ENCODE measurements around the gene IL2RA. TPM values are rescaled to one million over a fixed set of nuclear protein-coding genes. Genes with fewer than 3 reads are reported as not detected.
"Not testable (repeated sequence)": the region's sequence is repeated elsewhere in the genome, so short reads cannot be mapped to it uniquely, and the experiment has no call there.

Gene IL2RA
- total and polyA plus RNA-seq, 2 donors (not counting 3 experiments of a cell fraction or from before 2014, with no cell fraction given): not detected

GRCh38 chr10:6107616-6108015, 45.4 kb upstream of the IL2RA start:
- H3K9me3 ChIP-seq (replicated peaks; ENCODE audit: control insufficient read depth, insufficient read depth, low read length); H3K4me2 ChIP-seq (ENCODE audit: insufficient read depth, low read length); dilution Hi-C loops (cut with MboI; ENCODE audit: extremely low pct_ligation_motif_present, low sequenced_read_pairs); FAIRE-seq; H3K9ac ChIP-seq (replicated peaks; ENCODE audit: extremely low read depth, insufficient read depth, low read length); H3K27me3 ChIP-seq (ENCODE audit: control insufficient read depth in 2 of 2, insufficient read depth in 2 of 2, low read length in 2 of 2); H4K20me1 ChIP-seq (replicated peaks; ENCODE audit: control insufficient read depth, extremely low read depth, insufficient read depth, low read length); intact Hi-C loops (cut with micrococcal nuclease); BruUV-seq (replicated peaks); H3K4me1 ChIP-seq (ENCODE audit: control insufficient read depth, extremely low read depth, insufficient read depth, low read length); H3K9me1 ChIP-seq (replicated peaks; ENCODE audit: control insufficient read depth, extremely low read depth, insufficient read depth, low read length); H3K27ac ChIP-seq (ENCODE audit: insufficient read depth, low read depth, low read length); H2AFZ ChIP-seq (ENCODE audit: low read depth, low read length); POLR2A ChIA-PET; H3K4me3 ChIP-seq (replicated peaks in 1 of 3; ENCODE audit: insufficient read depth in 1 of 3, low read depth in 1 of 3, low read length in 3 of 3); DNase-seq (ENCODE audit: low read depth, low spot score): not testable (repeated sequence)
- peaks cover 19 to 41% of the 10 kb centered on the region in 2 experiments for H3K36me3 ChIP-seq (ENCODE audit: control insufficient read depth in 2 of 2, extremely low read depth in 1 of 2, insufficient read depth in 2 of 2, low read length in 2 of 2)
- H3K79me2 ChIP-seq (ENCODE audit: control insufficient read depth, insufficient read depth, low read length): peaks cover 37% of the 10 kb centered on the region
- CTCF ChIA-PET: interaction anchor here (1.1 to 5.4 kb wide), 3 partner anchors 12 to 298 kb away, joined by 3 to 74 read pairs (median 5); no protein-coding TSS in a partner anchor

GRCh38 chr10:6103591-6103990, 41.4 kb upstream of the IL2RA start:
- Histone ChIP-seq H4K20me1 (replicated peaks; ENCODE audit: control insufficient read depth, extremely low read depth, insufficient read depth, low read length) (peaks cover 6% of the 10 kb centered on the region), H3K27ac (ENCODE audit: insufficient read depth, low read depth, low read length) (no peak overlapping the region), H3K9ac (replicated peaks; ENCODE audit: extremely low read depth, insufficient read depth, low read length) (no peak overlapping the region), H2AFZ (ENCODE audit: low read depth, low read length) (no peak overlapping the region), H3K4me2 (ENCODE audit: insufficient read depth, low read length) (no peak overlapping the region), H3K4me3 (replicated peaks in 1 of 3; ENCODE audit: insufficient read depth in 1 of 3, low read depth in 1 of 3, low read length in 3 of 3) (no peak overlapping the region), H3K9me3 (replicated peaks; ENCODE audit: control insufficient read depth, insufficient read depth, low read length) (no peaks in the 10 kb centered on the region), H3K27me3 (ENCODE audit: control insufficient read depth in 2 of 2, insufficient read depth in 2 of 2, low read length in 2 of 2) (no peaks in the 10 kb centered on the region), H3K4me1 (ENCODE audit: control insufficient read depth, extremely low read depth, insufficient read depth, low read length) (peaks cover 9% of the 10 kb centered on the region), H3K36me3 (ENCODE audit: control insufficient read depth in 2 of 2, extremely low read depth in 1 of 2, insufficient read depth in 2 of 2, low read length in 2 of 2) (peaks cover 9 to 20% of the 10 kb centered on the region in 2 experiments), H3K9me1 (replicated peaks; ENCODE audit: control insufficient read depth, extremely low read depth, insufficient read depth, low read length) (no peaks in the 10 kb centered on the region), H3K79me2 (ENCODE audit: control insufficient read depth, insufficient read depth, low read length) (peaks cover 43% of the 10 kb centered on the region)
- no peak for TF ChIP-seq POLR2A (IDR thresholded peaks at IDR 0.05; ENCODE audit: low read depth, low read length)
- TF ChIP-seq POLR2AphosphoS5 (IDR thresholded peaks at IDR 0.05; ENCODE audit: insufficient read depth, low read depth, low read length): no peak
- TF ChIP-seq CTCF (IDR thresholded peaks at IDR 0.05; ENCODE audit: extremely low read depth in 1 of 2, insufficient read depth in 1 of 2, low read depth in 1 of 2, low read length in 2 of 2): no peak
- TF ChIP-seq MAX (IDR thresholded peaks at IDR 0.05; ENCODE audit: insufficient read depth, insufficient read length): no peak
- no peak for TF ChIP-seq EZH2 (IDR thresholded peaks at IDR 0.05; ENCODE audit: borderline replicate concordance, low read depth, low read length, severe bottlenecking)
- TF ChIP-seq JUN (IDR thresholded peaks at IDR 0.05; ENCODE audit: borderline replicate concordance, insufficient read depth, insufficient read length, low read depth): no peak
- no peak for TF ChIP-seq MYC (IDR thresholded peaks at IDR 0.05; ENCODE audit: low read depth, low read length)
- TF ChIP-seq FOS (IDR thresholded peaks at IDR 0.05; ENCODE audit: borderline replicate concordance, insufficient read depth, low read length): no peak
- no peak for TF ChIP-seq GATA2 (IDR thresholded peaks at IDR 0.05; ENCODE audit: insufficient read depth, insufficient read length, low read depth, low read length)
- FAIRE-seq (peak; percentile 63), DNase-seq (ENCODE audit: low read depth, low spot score) (peak; percentile 60)
- CTCF ChIA-PET: interaction anchor here (5.4 kb wide), 1 partner anchor 298 kb away, joined by 74 read pairs; no protein-coding TSS in a partner anchor
- dilution Hi-C loops (cut with MboI; ENCODE audit: extremely low pct_ligation_motif_present, low sequenced_read_pairs): no loop called here
- intact Hi-C loops (cut with micrococcal nuclease): no loop called here
- POLR2A ChIA-PET: no interaction called here
- BruUV-seq (replicated peaks): no TSS peak

Data from endothelial cell of umbilical vein (primary cell).